H1 (cell line): ENCODE data around the gene MGMT. TPM values are rescaled to one million over a fixed set of nuclear protein-coding genes. Genes with fewer than 3 reads are reported as not detected.

Source experiments
- RBBP5 ChIP-seq: IDR thresholded peaks from 2 replicates; pipeline ENCODE4 v1.7.1; 2012; ENCODE audit warnings: low read depth, mild to moderate bottlenecking, inconsistent platforms, low read length, moderate library complexity, borderline replicate concordance
- polyA plus RNA-seq, 7 experiments: library from polyadenylated mRNA; depleted of rRNA in 3 of 7; stranded (reverse) in 5 of 7; unstranded in 2 of 7; fragments of >200 nt in 5 of 7; fragments of 200-250 nt in 2 of 7; gene quantifications; 1 replicate in 5 of 7; 2 replicates in 1 of 7; 4 replicates in 1 of 7; pipeline versions ENCODE4 v1.2.1 to v1.2.3, GENCODE V29; 2011 to 2013; ENCODE audit warnings: missing spikeins in 2 of 7, mixed read lengths in 2 of 7
- total RNA-seq: library from RNA; stranded (reverse); fragmentation: NEBNext Ultra II Directional; extraction: Animal tissue kit (Norgen Biotek cat#: 25700); gene quantifications from 2 replicates; pipeline ENCODE4 v1.2.1, GENCODE V29; 2021

Gene MGMT
- total and polyA plus RNA-seq, 2 of the 8 experiments (the other 6 are each of a cell fraction or from before 2014, with no cell fraction given), result 9.9 to 10.7 TPM

DNA sequence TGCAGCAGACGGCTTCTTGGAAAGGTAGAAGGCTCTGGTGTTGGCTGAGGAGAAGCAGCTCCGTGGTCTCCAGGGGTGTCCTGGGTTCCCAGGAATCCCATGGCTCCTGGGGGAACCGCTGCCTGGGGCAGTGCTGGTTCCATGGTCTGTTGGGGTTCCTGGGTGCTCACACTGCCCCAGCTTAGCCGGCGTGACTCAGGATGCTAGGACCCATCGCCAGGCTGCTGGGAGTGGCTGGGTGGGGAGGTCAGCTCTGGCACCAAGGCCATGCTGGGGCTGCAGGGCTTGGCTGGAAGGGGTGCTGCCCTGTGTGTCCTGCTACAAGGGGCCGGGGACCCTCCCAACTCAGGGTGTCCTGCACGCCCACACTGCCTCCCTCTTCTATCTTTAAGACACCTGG, 9.4 kb downstream of the MGMT start (continued):
- TF ChIP-seq RBBP5, result no peak
